GM18870 (cell line): ENCODE results near the gene SPAG16.
A peak's percentile ranks its signal among the peaks of the same experiment; 100 is the strongest.

Experiments used
- ATAC-seq: cut with Tn5 transposase; IDR thresholded peaks from one replicate; pipeline ENCODE4 v1.9.1; 2021; ENCODE audit warnings: moderate library complexity; ENCODE audit not compliant: unreplicated experiment

The SPAG16 gene

GRCh38 chr2:213787869-213788268 lies 503.6 kb downstream of the SPAG16 start:
- ATAC-seq = peak; percentile 74

- no peak for ATAC-seq
These were observed 505.7 kb downstream of the SPAG16 start for GRCh38 chr2:213789940-213790339.

GRCh38 chr2:213792045-213792444 lies 507.8 kb downstream of the SPAG16 start:
- ATAC-seq = no peak

DNA sequence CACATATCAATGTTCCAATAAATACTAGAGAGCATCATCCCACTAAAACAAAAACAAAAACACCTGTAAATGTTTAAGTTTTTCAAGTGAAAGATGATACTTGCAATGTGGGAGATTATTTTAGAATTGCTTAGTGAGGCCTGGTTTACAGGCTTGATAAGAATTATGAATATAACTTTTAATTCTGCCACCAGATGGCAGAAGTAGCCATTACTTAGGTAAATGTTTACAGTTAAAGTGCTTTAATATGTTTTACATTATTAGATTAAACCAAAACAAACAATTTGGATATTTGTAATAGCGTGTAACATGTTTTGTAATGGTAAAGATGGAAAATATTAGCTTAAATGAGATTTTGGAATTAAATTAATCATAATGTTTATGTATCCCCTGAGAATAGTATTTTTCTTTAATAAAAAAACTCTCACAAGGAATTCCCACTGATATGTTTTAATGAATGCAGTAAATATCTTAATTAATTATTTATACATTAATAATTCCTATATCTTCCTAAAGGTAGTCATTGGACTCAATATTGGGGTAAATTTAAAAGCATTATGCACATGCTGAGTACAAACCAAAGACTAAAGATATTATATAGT lies 522.0 kb downstream of the SPAG16 start:
- ATAC-seq = no peak

GRCh38 chr2:213816583-213816982 lies 532.3 kb downstream of the SPAG16 start:
- no peak for ATAC-seq

- ATAC-seq = no peak
These were observed 534.2 kb downstream of the SPAG16 start for GRCh38 chr2:213818436-213818835.

DNA sequence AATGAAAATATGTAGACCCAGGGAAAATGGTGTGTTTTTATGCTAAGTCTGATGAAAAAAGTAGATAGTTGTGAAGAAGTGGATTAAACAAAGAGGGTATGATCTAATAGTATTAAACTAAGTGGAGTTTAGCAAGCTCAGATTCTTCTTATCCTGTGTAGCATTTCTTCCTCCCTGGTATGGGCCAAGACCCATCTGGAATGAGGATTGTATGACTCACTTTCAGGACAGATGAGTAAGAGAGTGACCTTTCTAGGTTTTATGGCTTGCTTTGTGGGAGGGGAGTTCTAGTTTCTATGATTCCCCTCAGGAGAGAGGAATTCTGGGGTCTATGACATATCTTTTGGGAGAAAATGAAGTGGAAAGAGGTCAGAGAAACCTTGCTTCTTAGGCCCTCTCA lies 550.1 kb downstream of the SPAG16 start:
- ATAC-seq = no peak

DNA sequence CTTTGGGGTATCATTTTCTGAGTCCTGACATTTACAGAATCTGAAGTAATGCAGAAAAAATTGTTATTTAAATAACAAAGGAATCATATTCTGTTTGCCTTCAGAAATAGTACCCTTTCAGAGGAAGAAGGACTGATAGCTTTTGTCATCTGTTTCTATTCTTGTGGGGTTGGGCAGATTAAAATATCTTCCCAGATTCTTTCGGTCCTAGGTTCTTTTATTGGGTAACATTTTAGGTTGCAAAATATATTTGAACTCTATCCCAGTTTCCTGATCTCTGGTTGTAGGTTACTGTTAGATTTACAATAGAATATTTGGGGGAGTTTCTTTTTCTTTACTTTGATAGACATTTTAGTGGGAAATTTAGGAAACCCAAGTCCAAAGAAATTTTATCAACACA lies 550.5 kb downstream of the SPAG16 start:
- no peak for ATAC-seq

GRCh38 chr2:213846856-213847255 lies 562.6 kb downstream of the SPAG16 start:
- no peak for ATAC-seq

DNA sequence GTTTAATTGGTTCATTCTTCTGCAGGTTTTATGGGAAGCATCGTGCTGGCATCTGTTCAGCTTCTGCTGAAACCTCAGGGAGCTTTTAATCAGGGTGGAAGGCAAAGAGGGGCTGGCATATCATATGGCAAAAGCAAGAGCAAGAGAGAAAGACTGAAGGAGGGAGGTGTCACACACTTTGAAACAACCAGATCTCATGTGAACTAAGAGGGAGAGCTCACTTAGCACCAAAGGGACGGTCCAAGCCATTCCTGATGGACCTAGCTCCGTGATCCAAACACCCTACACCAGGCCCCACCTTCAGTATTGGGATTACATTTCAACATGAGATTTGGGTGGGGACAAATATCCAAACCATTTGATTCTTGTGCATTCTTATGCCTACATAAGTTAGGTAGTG lies 563.1 kb downstream of the SPAG16 start:
- ATAC-seq = no peak

DNA sequence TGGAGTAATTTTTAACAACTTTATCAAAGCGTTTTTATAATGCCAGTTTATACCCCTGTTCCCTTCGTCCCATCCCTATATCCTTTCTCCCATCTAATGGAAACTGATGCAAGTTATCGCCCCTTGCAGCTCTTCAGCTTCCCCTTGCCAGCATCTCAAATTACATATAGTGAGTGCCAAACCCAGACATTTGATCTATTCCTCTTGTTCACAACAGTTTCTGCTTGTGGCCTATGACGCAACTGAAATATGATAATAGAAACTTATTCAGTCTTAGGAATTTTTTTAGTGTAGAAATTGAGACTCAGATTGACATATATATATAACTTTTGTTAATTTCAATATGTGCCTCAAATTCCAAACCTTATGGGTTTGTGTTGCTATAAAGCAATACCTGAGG lies 564.4 kb downstream of the SPAG16 start:
- no peak for ATAC-seq

- ATAC-seq = no peak
These were observed 577.4 kb downstream of the SPAG16 start for GRCh38 chr2:213861638-213862037.

DNA sequence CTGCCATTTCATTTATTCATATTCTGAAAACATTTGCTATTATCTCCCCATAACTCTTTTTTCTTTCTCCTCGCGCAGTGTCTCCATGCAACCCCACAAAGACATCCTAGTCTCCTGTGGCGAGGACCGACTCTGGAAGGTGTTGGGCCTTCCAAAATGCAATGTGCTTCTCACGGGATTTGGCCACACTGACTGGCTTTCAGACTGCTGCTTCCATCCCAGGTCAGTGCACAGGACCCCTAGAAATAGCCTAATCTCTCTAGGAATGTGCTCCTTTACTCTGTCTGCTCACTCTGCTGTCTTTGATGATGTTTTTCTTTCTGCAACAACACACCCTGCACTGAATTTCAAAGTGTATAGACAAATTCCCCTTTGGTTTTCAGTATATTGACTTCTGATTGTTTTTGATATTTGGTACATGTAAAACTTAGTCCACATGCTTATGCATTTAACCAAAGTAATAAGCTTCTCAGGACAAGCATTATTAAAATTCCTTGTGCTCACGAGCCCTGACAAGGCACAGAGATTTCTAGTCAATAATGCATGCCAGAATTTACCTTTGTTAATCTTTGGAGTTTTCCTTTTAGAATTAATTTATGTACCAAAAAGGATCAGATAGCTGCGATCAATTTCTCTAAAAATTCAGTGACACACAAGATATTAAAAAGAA lies 578.3 kb downstream of the SPAG16 start:
- no peak for ATAC-seq

DNA sequence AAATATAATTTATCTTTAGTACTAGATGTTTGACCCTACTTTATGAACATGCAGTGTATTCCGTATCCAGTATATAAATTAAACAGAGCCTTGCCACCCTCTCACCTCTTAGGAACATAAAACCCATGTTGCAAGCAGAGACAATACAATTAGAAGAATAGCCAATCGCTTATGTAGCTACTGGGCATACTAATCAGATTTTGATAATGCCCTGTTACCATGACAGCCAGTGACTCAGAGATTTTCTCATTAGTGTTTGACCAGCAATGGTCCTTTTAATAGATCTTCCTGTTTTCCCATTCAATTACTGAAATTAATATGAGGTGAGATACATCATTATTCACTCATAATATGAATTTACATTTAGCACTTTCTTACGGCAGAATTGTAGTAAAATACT lies 579.3 kb downstream of the SPAG16 start:
- ATAC-seq = no peak

- ATAC-seq = no peak
These were observed 584.3 kb downstream of the SPAG16 start for GRCh38 chr2:213868526-213868925.

GRCh38 chr2:213885485-213885884 lies 601.2 kb downstream of the SPAG16 start:
- no peak for ATAC-seq

DNA sequence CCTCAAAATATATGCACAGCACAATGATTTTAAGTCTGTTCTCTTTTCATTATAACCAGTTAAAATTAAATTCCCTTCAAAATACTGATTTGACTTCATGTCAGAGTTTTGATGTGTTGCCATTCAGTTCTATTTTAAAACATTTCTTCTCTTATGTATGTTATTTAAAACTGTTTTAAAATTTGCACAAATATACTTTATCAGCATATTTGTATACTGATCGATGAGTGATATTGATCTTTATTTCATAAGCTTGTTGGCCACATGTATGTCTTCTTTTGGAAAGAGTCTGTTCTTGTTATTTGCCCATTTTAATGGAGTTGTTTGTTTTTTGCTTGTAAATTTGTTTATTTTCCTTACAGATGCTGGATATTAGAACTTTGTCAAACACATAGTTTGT lies 630.2 kb downstream of the SPAG16 start:
- no peak for ATAC-seq

DNA sequence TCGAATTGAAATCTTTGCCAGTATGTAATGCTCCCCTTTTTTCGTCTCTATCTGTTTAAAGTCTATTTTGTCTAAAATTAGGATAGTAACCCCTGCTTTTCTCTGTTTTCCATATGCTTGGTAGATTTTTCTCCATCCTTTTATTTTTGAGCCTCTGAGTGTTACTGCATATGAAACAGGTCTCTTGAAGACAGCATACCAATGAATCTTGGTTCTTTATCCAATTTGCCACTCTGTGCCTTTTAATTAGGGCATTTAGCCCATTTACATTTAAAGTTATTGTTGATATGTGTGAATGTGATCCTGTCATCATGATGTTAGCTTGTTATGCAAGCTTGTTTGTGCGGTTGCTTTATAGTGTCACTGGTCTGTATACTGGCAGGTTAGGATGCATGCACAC lies 635.8 kb downstream of the SPAG16 start:
- ATAC-seq = no peak

DNA sequence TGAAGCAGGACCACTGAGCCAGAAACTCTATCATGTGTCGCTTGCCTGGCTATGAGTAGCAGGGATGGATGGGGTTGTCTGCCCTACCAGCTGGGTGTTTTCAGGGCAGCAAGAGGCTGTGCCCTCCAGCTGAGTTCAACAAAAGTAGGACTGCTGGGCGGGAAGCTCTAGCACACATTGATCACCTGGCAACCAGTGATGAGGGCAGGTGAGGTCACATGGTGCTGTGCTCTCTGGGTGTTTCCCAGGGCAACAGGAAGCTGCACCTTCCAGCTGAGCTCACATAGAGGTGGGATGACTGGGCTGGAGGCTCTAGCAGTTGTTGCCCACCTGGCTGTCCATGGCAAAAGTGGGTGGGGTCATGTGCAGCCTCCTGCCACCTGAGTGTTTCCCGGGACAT lies 639.3 kb downstream of the SPAG16 start:
- no peak for ATAC-seq

- ATAC-seq = peak; percentile 100
These were observed 650.3 kb downstream of the SPAG16 start for GRCh38 chr2:213934560-213934959.

DNA sequence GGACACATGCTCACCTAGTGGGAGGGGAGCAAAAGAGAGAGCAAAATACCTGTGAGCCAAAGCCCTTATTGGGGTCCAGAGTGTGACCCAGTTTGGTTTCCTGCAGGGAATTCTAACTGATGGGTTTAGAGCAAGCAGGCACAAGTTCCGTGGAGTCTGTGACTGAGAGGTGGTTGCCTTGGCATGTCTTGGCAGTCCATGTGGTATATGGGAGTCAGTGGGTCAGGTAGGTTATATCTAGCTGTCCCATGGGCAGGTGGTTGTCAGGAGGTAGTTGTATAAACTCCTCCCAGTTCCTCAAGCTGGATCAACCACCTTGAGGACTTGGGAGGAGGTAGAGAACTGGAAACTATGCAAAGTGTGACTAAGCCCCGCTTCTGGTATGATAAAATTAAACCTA lies 673.8 kb downstream of the SPAG16 start:
- no peak for ATAC-seq

DNA sequence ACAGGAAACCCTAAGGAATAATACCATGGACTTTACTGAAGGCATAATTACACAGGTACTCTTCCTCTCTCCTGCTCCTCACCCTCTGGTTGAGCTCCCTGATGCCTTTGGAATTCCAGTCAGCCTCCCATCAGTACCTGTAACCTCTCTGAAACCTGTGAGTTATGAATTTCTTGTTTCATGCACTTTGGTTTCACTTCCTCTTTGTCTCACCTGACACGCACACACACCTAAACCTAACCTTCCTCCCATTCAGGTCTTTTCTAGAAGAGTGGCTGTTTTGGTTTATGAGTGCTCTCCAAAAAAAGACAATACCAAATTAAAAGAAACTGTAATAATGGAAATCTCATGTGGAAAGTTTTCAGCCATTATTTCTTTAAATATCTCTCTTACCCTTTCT lies 675.3 kb downstream of the SPAG16 start:
- ATAC-seq = peak; percentile 80

DNA sequence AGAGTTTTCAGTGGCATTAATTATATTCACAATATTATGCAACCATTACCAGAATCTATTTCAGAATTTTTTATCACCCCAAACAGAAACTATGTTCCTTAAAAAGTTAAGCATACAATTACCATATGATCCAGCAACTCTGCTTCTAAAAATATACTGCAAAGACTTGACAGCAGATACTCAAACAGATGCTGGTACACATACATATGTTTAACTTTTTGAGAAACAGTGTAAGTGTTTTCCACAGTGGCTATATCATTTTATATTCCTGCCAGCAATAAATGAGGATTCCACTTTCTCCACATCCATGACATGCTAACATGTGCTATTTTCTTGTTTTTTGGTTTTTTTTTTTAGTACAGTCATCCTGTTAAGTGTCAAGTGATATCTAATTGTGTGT lies 687.3 kb downstream of the SPAG16 start:
- ATAC-seq = no peak
